Right atrium auricular region (tissue), 2 donors: ENCODE measurements around the gene PTK7. TPM values are rescaled to one million over a fixed set of nuclear protein-coding genes. Genes with fewer than 3 reads are reported as not detected.

Source experiments
- DNase-seq: peaks from one replicate; pipeline ENCODE4 v3.0.0-alpha.2; 2019; ENCODE audit warnings: low spot score
- H3K27ac ChIP-seq, 2 donors: fragments of 200-600 bp; sonication (generic); 1 replicate in 1 of 2; 2 replicates in 1 of 2; pipeline ENCODE4 v1.5.1; 2016 to 2019
- H3K27me3 ChIP-seq, 2 donors: fragments of 200-600 bp; sonication (generic); one replicate each; pipeline versions ENCODE4 v1.5.1 to v1.6.0; 2017 to 2019
- H3K36me3 ChIP-seq: fragments of 200-600 bp; sonication (generic); one replicate; pipeline ENCODE4 v1.5.1; 2016
- H3K4me1 ChIP-seq, 2 donors: fragments of 200-600 bp; sonication (generic); one replicate each; pipeline versions ENCODE4 v1.5.1 to v1.6.0; 2017 to 2019
- H3K4me3 ChIP-seq, 2 donors: fragments of 200-600 bp; sonication (generic); 1 replicate in 1 of 2; 2 replicates in 1 of 2; pipeline ENCODE4 v1.5.1; 2017 to 2019; ENCODE audit warnings: mild to moderate bottlenecking in 1 of 2, moderate library complexity in 1 of 2
- H3K9me3 ChIP-seq, 2 donors: fragments of 200-600 bp; sonication (generic); one replicate each; pipeline ENCODE4 v1.5.1; 2019
- CTCF ChIP-seq, 2 donors: fragments of 200-600 bp; sonication (generic); IDR thresholded peaks; one replicate each; pipeline ENCODE4 v1.5.1; 2019; ENCODE audit warnings: antibody characterized with exemption in 2 of 2
- total RNA-seq, 2 donors: library from RNA; depleted of rRNA; stranded (reverse); fragments of >200 nt; gene quantifications; one replicate each; pipeline ENCODE4 v1.1.0, GENCODE V29; 2016

PTK7 gene
- total RNA-seq, 2 donors from 2014 or later: 4.5 to 12.7 TPM

GRCh38 chr6:43196337-43196736 lies 120.2 kb downstream of the PTK7 start:
- Histone ChIP-seq H3K9me3 (no peaks in the 10 kb centered on the region), H3K4me1 (no peaks in the 10 kb centered on the region), H3K27me3 (no peaks in the 10 kb centered on the region), H3K27ac (no peak overlapping the region), H3K4me3 (no peak overlapping the region), H3K36me3 (peaks cover 63% of the 10 kb centered on the region)
- TF ChIP-seq CTCF (IDR thresholded peaks at IDR 0.05): no peak
- no peak for DNase-seq

DNA sequence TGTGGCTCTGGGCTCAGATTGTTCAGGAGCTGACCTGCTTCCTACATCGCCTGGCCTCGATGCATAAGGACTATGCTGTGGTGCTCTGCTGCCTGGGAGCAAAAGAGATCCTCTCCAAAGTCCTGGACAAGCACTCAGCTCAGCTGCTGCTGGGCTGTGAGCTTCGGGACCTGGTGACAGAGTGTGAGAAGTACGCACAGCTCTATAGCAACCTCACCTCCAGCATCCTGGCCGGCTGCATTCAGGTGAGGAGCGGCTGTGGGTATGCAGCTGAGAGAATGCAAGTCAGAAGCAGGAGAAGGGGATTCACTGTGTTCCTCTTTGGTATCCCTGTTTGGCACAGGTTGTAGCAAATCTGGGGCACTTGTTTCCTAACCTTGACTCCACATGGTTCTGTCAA lies 123.8 kb downstream of the PTK7 start:
- peaks cover 49% of the 10 kb centered on the region for H3K36me3 ChIP-seq

GRCh38 chr6:43200541-43200940 lies 124.4 kb downstream of the PTK7 start:
- Histone ChIP-seq H3K4me1 (no peaks in the 10 kb centered on the region), H3K36me3 (peaks cover 47% of the 10 kb centered on the region), H3K27ac (no peak overlapping the region), H3K9me3 (no peaks in the 10 kb centered on the region), H3K27me3 (no peaks in the 10 kb centered on the region), H3K4me3 (no peak overlapping the region)
- TF ChIP-seq CTCF (IDR thresholded peaks at IDR 0.05): no peak
- no peak for DNase-seq

More for the DNA sequence above, 123.8 kb downstream of the PTK7 start:
- H3K9me3 ChIP-seq: no peaks in the 10 kb centered on the region
- H3K27me3 ChIP-seq: no peaks in the 10 kb centered on the region
- no peak overlapping the region for H3K27ac ChIP-seq
- H3K4me3 ChIP-seq: no peak overlapping the region
- H3K4me1 ChIP-seq: no peaks in the 10 kb centered on the region
- DNase-seq: no peak
- TF ChIP-seq CTCF (IDR thresholded peaks at IDR 0.05): no peak

- DNase-seq: no peak
- H3K4me3 ChIP-seq: no peak overlapping the region
- H3K27me3 ChIP-seq: no peaks in the 10 kb centered on the region
- H3K4me1 ChIP-seq: no peaks in the 10 kb centered on the region
- no peaks in the 10 kb centered on the region for H3K9me3 ChIP-seq
- TF ChIP-seq CTCF (IDR thresholded peaks at IDR 0.05): no peak
- peaks cover 28% of the 10 kb centered on the region for H3K36me3 ChIP-seq
- H3K27ac ChIP-seq: no peak overlapping the region
These were observed 126.3 kb downstream of the PTK7 start for GRCh38 chr6:43202451-43202850.

DNA sequence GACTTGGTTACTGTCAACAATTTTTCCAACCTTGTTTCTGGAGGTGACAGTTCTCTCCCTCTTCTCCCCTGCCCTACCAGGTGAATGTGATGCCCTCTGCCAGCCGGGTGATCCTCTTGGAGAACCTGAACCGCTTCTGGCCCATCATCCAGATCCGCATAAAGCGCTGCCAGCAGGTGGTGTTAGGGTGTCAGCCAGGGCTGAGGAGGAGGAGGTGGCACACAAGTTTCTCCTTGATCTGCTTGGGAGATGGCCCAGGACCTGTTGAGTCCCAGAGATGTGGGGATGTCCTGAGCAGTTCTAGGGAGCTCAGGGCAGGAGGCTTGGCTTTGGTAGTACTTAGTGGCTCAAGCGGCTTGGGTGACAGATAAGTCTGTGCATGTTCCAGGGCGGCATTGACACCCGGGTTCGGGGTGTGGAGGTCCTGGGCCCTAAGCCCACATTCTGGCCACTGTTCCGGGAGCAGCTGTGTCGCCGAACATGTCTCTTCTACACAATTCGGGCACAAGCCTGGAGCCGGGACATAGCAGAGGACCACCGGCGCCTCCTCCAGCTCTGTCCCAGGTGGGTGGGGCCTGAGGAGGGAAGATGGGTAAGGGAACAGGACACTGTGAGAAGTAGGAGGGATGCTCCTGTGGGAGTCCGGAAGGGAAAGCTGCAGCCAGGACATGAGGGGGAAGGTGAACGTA lies 127.1 kb downstream of the PTK7 start:
- Histone ChIP-seq H3K27me3 (no peaks in the 10 kb centered on the region), H3K9me3 (no peaks in the 10 kb centered on the region), H3K4me1 (no peaks in the 10 kb centered on the region), H3K36me3 (peaks cover 23% of the 10 kb centered on the region), H3K27ac (no peak overlapping the region), H3K4me3 (no peak overlapping the region)
- DNase-seq: no peak
- TF ChIP-seq CTCF (IDR thresholded peaks at IDR 0.05): no peak

DNA sequence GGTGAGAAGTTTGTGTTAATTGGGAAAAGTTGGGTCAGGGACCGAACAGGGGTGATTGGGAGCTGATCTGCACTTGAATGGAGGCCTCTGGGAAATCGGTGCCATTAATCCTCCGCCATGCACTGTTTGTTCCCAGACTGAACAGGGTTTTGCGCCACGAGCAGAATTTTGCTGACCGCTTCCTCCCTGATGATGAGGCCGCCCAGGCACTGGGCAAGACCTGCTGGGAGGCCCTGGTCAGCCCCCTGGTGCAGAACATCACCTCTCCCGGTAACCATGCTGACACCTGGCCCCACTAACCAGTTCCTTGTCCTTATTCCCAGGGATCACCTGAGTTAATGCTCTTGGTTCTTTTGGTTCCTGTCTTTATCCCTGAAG lies 127.6 kb downstream of the PTK7 start:
- H3K27ac ChIP-seq: no peak overlapping the region
- H3K27me3 ChIP-seq: no peaks in the 10 kb centered on the region
- H3K36me3 ChIP-seq: peaks cover 17% of the 10 kb centered on the region
- TF ChIP-seq CTCF (IDR thresholded peaks at IDR 0.05): no peak
- H3K4me1 ChIP-seq: no peaks in the 10 kb centered on the region
- no peaks in the 10 kb centered on the region for H3K9me3 ChIP-seq
- no peak for DNase-seq
- no peak overlapping the region for H3K4me3 ChIP-seq
